Rectal smooth muscle tissue (tissue), 1 donor: ENCODE results near the gene MRM1.
"Not testable (repeated sequence)": the region's sequence is repeated elsewhere in the genome, so short reads cannot be mapped to it uniquely, and the experiment has no call there.

Experiments
- H3K27ac ChIP-seq: one replicate; pipeline ENCODE4 v1.7.0; 2013; ENCODE audit warnings: low read depth, low read length, inconsistent platforms
- H3K27me3 ChIP-seq: one replicate; pipeline ENCODE4 v1.7.0; 2013; ENCODE audit warnings: low read length; ENCODE audit not compliant: control insufficient read depth, insufficient read depth
- H3K36me3 ChIP-seq: one replicate; pipeline ENCODE4 v1.7.0; 2013; ENCODE audit warnings: low read length; ENCODE audit not compliant: control insufficient read depth, insufficient read depth
- H3K4me1 ChIP-seq: one replicate; pipeline ENCODE4 v1.7.0; 2013; ENCODE audit warnings: low read length; ENCODE audit not compliant: control insufficient read depth, insufficient read depth
- H3K4me3 ChIP-seq: one replicate; pipeline ENCODE4 v1.7.0; 2013; ENCODE audit warnings: low read length
- H3K9ac ChIP-seq: one replicate; pipeline ENCODE4 v1.7.0; 2013; ENCODE audit warnings: low read length

Gene MRM1

GRCh38 chr17:36593656-36594316 is 7.6 kb upstream of the MRM1 start:
- H3K9ac ChIP-seq, result no peak overlapping the region
- H3K27ac ChIP-seq, result no peak overlapping the region

GRCh38 chr17:36594626-36595401 is 6.6 kb upstream of the MRM1 start:
- Histone ChIP-seq H3K4me3 (no peak overlapping the region), H3K36me3 (no peaks in the 10 kb centered on the region), H3K27me3 (no peaks in the 10 kb centered on the region), H3K27ac (no peak overlapping the region), H3K9ac (no peak overlapping the region), H3K4me1 (peaks cover 6% of the 10 kb centered on the region)

More at GRCh38 chr17:36593656-36594316, 7.6 kb upstream of the MRM1 start:
- Histone ChIP-seq H3K4me1 (peaks cover 6% of the 10 kb centered on the region), H3K4me3 (no peak overlapping the region), H3K36me3 (no peaks in the 10 kb centered on the region), H3K27me3 (no peaks in the 10 kb centered on the region)

GRCh38 chr17:36597226-36597625 is 4.2 kb upstream of the MRM1 start:
- Histone ChIP-seq H3K27ac (no peak overlapping the region), H3K36me3 (no peaks in the 10 kb centered on the region), H3K4me3 (no peak overlapping the region), H3K9ac (no peak overlapping the region), H3K4me1 (peaks cover 11% of the 10 kb centered on the region), H3K27me3 (no peaks in the 10 kb centered on the region)

GRCh38 chr17:36597866-36598777 is 3.3 kb upstream of the MRM1 start:
- Histone ChIP-seq H3K27ac (no peak overlapping the region), H3K4me3 (no peak overlapping the region), H3K9ac (no peak overlapping the region), H3K36me3 (no peaks in the 10 kb centered on the region), H3K4me1 (peaks cover 5% of the 10 kb centered on the region), H3K27me3 (no peaks in the 10 kb centered on the region)

DNA sequence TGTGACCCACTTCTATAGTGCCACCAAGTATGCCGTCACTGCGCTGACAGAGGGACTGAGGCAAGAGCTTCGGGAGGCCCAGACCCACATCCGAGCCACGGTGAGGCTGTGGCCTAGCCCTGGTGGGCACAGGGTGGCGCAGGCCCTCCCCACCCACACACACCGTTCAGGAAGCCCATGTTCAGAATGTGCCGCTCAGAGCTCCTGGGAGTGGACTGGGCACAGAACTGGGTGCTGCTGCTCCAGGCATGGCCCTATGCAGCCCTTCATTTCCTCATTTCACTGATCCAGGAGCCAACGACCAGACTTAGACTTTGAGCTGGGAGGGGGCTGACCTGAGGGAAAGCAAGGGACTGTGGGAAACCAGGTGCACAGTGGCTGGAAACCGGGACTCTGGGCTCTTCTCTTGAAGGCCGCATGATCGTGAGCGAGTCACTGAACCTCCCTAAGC is 2.4 kb upstream of the MRM1 start:
- Histone ChIP-seq H3K4me3 (no peak overlapping the region), H3K27ac (no peak overlapping the region), H3K4me1 (peaks cover 5% of the 10 kb centered on the region), H3K36me3 (no peaks in the 10 kb centered on the region), H3K27me3 (no peaks in the 10 kb centered on the region), H3K9ac (no peak overlapping the region)

DNA sequence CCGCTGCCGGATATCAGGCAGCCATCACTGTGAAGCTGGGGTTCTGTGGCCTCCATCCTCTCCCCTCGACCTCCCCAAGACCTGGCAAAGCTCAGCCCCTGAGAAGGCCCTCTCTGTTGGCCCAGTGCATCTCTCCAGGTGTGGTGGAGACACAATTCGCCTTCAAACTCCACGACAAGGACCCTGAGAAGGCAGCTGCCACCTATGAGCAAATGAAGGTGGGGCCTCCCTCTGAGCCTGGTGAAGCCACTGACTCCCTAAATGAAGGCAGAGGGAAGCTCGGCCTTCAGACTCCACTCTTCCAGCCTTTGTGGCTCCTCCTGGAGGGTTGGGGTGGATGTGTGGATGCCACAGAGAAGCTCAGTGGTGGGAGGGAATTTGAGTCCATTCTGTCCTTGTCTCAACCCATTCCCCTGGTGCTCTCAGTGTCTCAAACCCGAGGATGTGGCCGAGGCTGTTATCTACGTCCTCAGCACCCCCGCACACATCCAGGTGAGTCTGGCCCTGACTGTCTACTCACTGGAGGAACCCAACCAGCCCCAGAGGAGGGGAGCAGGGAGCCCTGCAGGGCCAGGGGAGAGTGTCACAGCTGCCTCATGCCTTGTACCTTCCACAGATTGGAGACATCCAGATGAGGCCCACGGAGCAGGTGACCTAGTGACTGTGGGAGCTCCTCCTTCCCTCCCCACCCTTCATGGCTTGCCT is 1.7 kb upstream of the MRM1 start:
- Histone ChIP-seq H3K27ac (no peak overlapping the region), H3K4me1 (peaks cover 5% of the 10 kb centered on the region), H3K36me3 (no peaks in the 10 kb centered on the region), H3K9ac (no peak overlapping the region), H3K4me3 (no peak overlapping the region), H3K27me3 (no peaks in the 10 kb centered on the region)

GRCh38 chr17:36600465-36600864 is 918 bp upstream of the MRM1 start:
- H3K4me1 ChIP-seq, result peaks cover 5% of the 10 kb centered on the region
- H3K36me3 ChIP-seq, result no peaks in the 10 kb centered on the region
- H3K9ac ChIP-seq, result no peak overlapping the region
- peak overlapping the region; percentile 78 for H3K27ac ChIP-seq
- no peaks in the 10 kb centered on the region for H3K27me3 ChIP-seq
- H3K4me3 ChIP-seq, result peak overlapping the region; percentile 96

DNA sequence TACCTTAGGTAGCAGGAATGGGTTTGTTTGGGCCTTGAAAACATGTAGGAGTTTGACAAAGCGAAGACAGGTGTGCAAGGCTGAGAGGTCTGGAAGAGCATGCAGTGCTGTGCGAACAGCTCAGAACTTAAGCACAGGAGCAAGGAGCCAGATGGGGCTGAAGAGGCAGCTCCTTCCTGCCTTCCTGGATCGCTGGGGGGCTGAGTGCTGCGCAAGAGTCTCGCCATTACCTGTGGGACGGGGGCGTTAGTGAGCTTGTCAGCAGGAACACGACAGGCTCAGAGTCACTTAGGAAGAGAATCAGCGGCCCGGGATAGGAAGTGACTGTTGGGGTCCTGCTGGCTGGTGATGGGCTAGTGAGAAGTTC is 464 bp upstream of the MRM1 start:
- Histone ChIP-seq H3K4me3 (peak overlapping the region; percentile 96), H3K27ac (peak overlapping the region; percentile 78), H3K36me3 (no peaks in the 10 kb centered on the region), H3K4me1 (peaks cover 5% of the 10 kb centered on the region), H3K27me3 (no peaks in the 10 kb centered on the region), H3K9ac (peak overlapping the region; percentile 28)

DNA sequence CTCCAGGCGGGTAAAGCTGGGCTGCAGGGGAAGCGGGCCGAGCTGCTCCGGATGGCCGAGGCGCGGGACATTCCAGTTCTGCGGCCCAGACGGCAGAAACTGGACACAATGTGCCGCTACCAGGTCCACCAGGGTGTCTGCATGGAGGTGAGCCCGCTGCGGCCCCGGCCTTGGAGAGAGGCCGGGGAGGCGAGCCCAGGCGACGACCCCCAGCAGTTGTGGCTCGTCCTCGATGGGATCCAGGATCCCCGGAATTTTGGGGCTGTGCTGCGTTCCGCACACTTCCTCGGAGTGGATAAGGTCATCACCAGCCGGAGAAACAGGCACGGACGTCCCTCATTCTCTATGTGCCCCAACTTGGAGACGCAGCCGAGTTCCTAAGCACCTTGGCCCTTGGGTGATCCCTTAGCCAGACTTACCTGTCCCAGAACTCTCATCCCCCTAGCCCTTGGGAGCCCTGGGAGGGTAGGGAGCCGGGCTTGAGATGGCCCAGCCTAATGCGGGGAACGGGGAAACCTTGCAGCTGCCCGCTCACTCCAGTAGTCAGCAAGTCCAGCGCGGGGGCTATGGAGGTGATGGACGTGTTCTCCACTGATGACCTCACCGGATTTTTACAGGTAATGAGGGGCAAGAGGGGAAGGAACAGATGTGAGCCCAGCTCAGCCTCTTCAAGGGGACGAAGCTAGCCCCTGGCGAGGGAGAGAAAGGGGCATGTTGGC is 806 bp downstream of the MRM1 start:
- peak overlapping the region; percentile 78 for H3K9ac ChIP-seq
- H3K4me1 ChIP-seq, result peaks cover 5% of the 10 kb centered on the region
- H3K27ac ChIP-seq, result peak overlapping the region; percentile 78
- peak overlapping the region; percentile 96 for H3K4me3 ChIP-seq
- no peaks in the 10 kb centered on the region for H3K36me3 ChIP-seq
- no peaks in the 10 kb centered on the region for H3K27me3 ChIP-seq

- Histone ChIP-seq H3K9ac (no peak overlapping the region), H3K27me3 (no peaks in the 10 kb centered on the region), H3K27ac (no peak overlapping the region), H3K4me3 (peak overlapping the region; percentile 96), H3K36me3 (no peaks in the 10 kb centered on the region), H3K4me1 (peaks cover 5% of the 10 kb centered on the region)
These were observed 1.6 kb downstream of the MRM1 start for GRCh38 chr17:36602924-36603384.

GRCh38 chr17:36605028-36605427 is 3.6 kb downstream of the MRM1 start:
- not testable (repeated sequence) for H3K4me1 ChIP-seq

More at GRCh38 chr17:36605028-36605427, 3.6 kb downstream of the MRM1 start:
- not testable (repeated sequence) for H3K36me3 ChIP-seq, H3K9ac ChIP-seq, H3K27me3 ChIP-seq, H3K4me3 ChIP-seq, H3K27ac ChIP-seq
